ENCODE data around the gene ITLN2.
A peak's percentile ranks its signal among the peaks of the same experiment; 100 is the strongest.

The ITLN2 gene

GRCh38 chr1:160963521-160963920 is 8.9 kb upstream of the ITLN2 start (continued):
- no peak for TF ChIP-seq ZNF837 (tag by site-specific recombination; IDR thresholded peaks at IDR 0.05)
- TF ChIP-seq ZNF791 (tag by site-specific recombination; IDR thresholded peaks at IDR 0.05): no peak
- TF ChIP-seq ZBTB1 (tag by site-specific recombination; IDR thresholded peaks at IDR 0.05): no peak
- TF ChIP-seq ZNF521 (tag by site-specific recombination; IDR thresholded peaks at IDR 0.05): no peak
- TF ChIP-seq PRDM10 (tag by site-specific recombination; IDR thresholded peaks at IDR 0.05): peak; percentile 84
- no peak for TF ChIP-seq YY1 (tag by site-specific recombination; IDR thresholded peaks at IDR 0.05)
- TF ChIP-seq WT1 (tag by site-specific recombination; IDR thresholded peaks at IDR 0.05): peak; percentile 86
- no peak for TF ChIP-seq ZSCAN18 (tag by site-specific recombination; IDR thresholded peaks at IDR 0.05)
- peak; percentile 69; the same call in 1 of the 2 replicates for TF ChIP-seq ZBTB6 (tag by site-specific recombination; IDR thresholded peaks at IDR 0.05)
- no peak for TF ChIP-seq ZNF311 (tag by site-specific recombination; IDR thresholded peaks at IDR 0.05; ENCODE audit: borderline replicate concordance)
- TF ChIP-seq ZIC2 (tag by site-specific recombination; IDR thresholded peaks at IDR 0.05): no peak
- no peak for TF ChIP-seq BCL11B (tag by site-specific recombination; IDR thresholded peaks at IDR 0.05; ENCODE audit: low read depth)
- TF ChIP-seq HOXD13 (CRISPR knock-in tag; IDR thresholded peaks at IDR 0.05; ENCODE audit: borderline replicate concordance): no peak
- no peak for TF ChIP-seq ZFP3 (tag by site-specific recombination; IDR thresholded peaks at IDR 0.05; ENCODE audit: low read depth)
- no peak for TF ChIP-seq ZNF37A (tag by site-specific recombination; IDR thresholded peaks at IDR 0.05)
- TF ChIP-seq ZNF510 (tag by site-specific recombination; IDR thresholded peaks at IDR 0.05; ENCODE audit: insufficient replicate concordance): no peak
- TF ChIP-seq ZFP69B (tag by site-specific recombination; IDR thresholded peaks at IDR 0.05): no peak
- TF ChIP-seq GLI2 (tag by site-specific recombination; IDR thresholded peaks at IDR 0.05; ENCODE audit: borderline replicate concordance, low read depth): peak; percentile 54; the same call in 1 of the 2 replicates
- TF ChIP-seq ZNF214 (tag by site-specific recombination; IDR thresholded peaks at IDR 0.05; ENCODE audit: borderline replicate concordance): no peak
- TF ChIP-seq ZNF580 (tag by site-specific recombination; IDR thresholded peaks at IDR 0.05): peak; percentile 72; the same call in 1 of the 2 replicates
- TF ChIP-seq ZNF843 (tag by site-specific recombination; IDR thresholded peaks at IDR 0.05): peak; percentile 88
- TF ChIP-seq SP7 (tag by site-specific recombination; IDR thresholded peaks at IDR 0.05): no peak
- TF ChIP-seq ZNF768 (tag by site-specific recombination; IDR thresholded peaks at IDR 0.05): no peak
- no peak for TF ChIP-seq ZNF501 (tag by site-specific recombination; IDR thresholded peaks at IDR 0.05)
- TF ChIP-seq ZXDB (tag by site-specific recombination; IDR thresholded peaks at IDR 0.05): no peak; the same call in 1 of the 2 replicates
- no peak for TF ChIP-seq ZNF174 (tag by site-specific recombination; IDR thresholded peaks at IDR 0.05)
- no peak for TF ChIP-seq TRIM28 (IDR thresholded peaks at IDR 0.05; ENCODE audit: borderline replicate concordance, low read length)
- no peak for TF ChIP-seq ZNF266 (tag by site-specific recombination; IDR thresholded peaks at IDR 0.05; ENCODE audit: low read depth)
- peak; percentile 64; the same call in 1 of the 2 replicates for TF ChIP-seq OVOL3 (tag by site-specific recombination; IDR thresholded peaks at IDR 0.05)
- TF ChIP-seq GLI4 (tag by site-specific recombination; IDR thresholded peaks at IDR 0.05): no peak
- TF ChIP-seq ZBTB8A (tag by site-specific recombination; IDR thresholded peaks at IDR 0.05): peak; percentile 32; the same call in 1 of the 2 replicates
- no peak for TF ChIP-seq ZNF747 (tag by site-specific recombination; IDR thresholded peaks at IDR 0.05)
- TF ChIP-seq ZNF76 (tag by site-specific recombination; IDR thresholded peaks at IDR 0.05; ENCODE audit: borderline replicate concordance, low read depth): no peak
- TF ChIP-seq ZBTB48 (tag by site-specific recombination; IDR thresholded peaks at IDR 0.05): no peak
- no peak for TF ChIP-seq SCRT2 (tag by site-specific recombination; IDR thresholded peaks at IDR 0.05)
- no peak for TF ChIP-seq KLF9 (tag by site-specific recombination; IDR thresholded peaks at IDR 0.05; ENCODE audit: low read depth)
- no peak for TF ChIP-seq ZNF426 (tag by site-specific recombination; IDR thresholded peaks at IDR 0.05)
- no peak for TF ChIP-seq ZNF2 (tag by site-specific recombination; IDR thresholded peaks at IDR 0.05)
